Measurements from ENCODE around the gene SNAP29.
"Not testable (repeated sequence)": the region's sequence is repeated elsewhere in the genome, so short reads cannot be mapped to it uniquely, and the experiment has no call there.

The SNAP29 gene

DNA sequence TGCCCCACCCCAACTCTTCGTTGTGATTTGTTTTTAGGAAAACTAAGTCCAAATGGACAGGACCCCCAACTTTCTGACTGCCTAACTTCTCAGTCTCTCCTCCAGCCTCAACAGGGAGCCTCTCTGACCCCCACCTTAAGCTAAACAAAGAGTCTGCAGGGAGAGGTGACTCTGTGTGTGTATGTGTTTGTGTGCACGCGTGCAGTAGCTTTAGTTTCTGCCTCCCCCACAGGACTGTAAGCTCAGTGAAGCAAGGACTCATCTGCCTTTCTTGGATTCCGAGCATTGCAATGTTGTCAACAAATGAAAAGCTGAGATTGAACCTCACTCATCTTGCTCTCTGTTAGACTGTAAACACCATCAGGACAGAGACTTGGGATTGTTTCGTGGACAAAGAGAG lies 7.9 kb downstream of the SNAP29 start:
- DNase-seq (ENCODE audit: low spot score), result no peak

DNA sequence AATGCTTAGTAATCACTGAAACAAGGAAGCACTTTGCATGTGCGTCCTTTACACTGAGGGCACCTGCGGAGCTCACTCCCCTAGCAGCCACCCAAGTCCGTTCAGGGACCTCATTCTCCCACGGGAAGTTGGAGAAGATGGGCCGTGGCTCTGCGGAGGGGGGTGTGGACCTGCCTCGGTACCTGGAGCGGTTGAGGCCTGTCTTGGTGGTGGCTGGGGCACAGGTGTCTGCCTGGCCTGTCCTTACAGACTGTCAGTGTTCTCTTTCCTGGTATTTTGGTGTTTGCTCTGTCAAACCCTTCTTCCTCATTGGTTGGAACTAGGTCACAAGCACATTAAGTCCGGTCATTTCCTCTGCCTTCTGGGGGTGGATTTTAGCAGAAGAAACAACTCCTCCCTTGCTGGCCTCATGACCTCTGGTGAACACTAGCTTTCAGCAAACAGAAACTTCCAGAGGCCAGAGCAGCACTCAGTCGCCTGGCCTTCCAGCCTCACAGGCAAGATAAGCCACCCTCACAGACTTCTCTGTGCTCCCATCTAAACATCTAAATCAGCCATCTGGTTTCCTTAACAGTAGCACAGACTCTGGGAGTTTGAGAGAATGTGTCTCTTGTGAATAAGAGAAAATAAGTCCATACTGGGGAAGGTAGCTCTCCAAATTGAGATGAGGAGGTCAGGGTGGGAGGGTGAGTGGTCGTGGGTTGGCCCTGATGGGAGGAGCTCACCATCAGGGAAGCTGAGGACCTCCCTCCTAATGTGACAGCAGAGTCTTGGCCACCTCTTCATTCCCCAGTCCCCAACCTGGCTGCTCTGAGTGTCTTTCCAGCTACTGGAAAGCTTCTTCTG lies 8.6 kb downstream of the SNAP29 start:
- no peak for DNase-seq (ENCODE audit: low spot score)

- no peak for DNase-seq (ENCODE audit: low spot score)
Measured at GRCh38 chr22:20868025-20868962, 9.5 kb downstream of the SNAP29 start.

GRCh38 chr22:20869234-20869633 lies 10.4 kb downstream of the SNAP29 start:
- no peak for DNase-seq (ENCODE audit: low spot score)

GRCh38 chr22:20873214-20873613 lies 14.4 kb downstream of the SNAP29 start:
- no peak for DNase-seq (ENCODE audit: low spot score)

GRCh38 chr22:20875296-20875695 lies 16.5 kb downstream of the SNAP29 start:
- DNase-seq (ENCODE audit: low spot score), result no peak

- DNase-seq (ENCODE audit: low spot score), result no peak
Measured at GRCh38 chr22:20877715-20878114, 18.9 kb downstream of the SNAP29 start.

- DNase-seq (ENCODE audit: low spot score), result no peak
Measured at GRCh38 chr22:20881231-20881630, 22.4 kb downstream of the SNAP29 start.

DNA sequence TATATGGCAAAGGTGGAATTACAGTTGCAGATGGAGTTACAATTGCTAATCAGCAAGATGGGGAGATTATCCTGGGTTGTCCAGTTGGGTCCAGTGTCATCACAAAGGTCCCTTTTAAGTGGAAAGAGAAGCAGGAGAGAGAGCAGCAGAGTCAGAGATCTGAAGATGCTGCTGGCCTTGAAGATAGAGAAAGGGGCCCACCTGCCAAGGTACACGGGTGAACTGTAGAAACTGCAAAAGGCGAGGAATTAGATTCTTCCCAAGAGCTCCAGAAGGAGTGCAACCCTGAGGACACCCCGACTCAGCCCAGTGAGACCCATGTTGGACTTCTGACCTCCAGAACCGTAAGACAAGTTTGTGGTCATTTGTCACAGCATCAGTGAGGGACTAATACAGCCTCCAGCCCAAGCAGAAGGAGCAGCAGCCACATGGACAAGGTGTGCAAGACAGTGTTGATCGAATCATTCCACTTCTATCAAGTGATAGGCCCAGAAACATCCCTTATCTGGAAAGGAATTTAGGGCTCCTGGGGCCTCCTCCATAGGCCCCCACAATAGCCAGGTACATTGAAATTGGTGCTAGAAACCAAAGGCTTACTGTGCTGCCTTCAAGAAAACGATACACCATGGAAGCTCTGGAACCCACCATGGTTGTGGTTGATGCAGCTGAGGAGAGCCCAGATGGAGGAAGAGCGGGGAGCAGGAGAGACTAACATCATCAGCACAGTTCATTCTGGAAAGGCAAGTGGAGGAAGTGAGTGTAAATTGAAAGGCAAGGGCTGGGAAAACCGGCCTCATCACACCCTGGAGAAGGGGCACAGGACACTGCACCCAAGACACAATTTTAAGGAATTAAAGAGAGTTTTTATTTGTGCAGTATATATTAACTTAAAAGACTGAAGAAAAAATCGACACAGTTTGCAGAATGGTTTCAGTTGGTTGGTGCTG lies 23.3 kb downstream of the SNAP29 start:
- no peak for DNase-seq (ENCODE audit: low spot score)

DNA sequence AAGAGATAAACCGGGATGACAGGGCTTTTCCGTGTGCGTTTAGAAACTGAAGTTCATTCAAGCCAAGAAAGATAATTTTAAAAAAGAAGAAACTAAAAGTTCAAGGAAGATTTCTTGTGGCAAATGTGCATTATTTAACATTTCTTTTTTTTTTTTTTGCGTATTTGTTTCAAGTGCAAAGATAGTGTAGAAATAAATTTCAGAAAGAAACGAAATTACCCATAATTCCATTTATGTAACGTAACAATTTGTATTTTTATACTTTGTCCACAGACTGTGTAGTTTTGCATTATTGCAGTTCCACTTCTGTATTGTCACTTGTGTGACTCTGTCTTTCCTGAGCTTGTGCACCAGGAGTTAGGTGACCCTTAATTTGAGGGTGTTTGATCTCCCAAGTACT lies 24.0 kb downstream of the SNAP29 start:
- DNase-seq (ENCODE audit: low spot score), result no peak

DNA sequence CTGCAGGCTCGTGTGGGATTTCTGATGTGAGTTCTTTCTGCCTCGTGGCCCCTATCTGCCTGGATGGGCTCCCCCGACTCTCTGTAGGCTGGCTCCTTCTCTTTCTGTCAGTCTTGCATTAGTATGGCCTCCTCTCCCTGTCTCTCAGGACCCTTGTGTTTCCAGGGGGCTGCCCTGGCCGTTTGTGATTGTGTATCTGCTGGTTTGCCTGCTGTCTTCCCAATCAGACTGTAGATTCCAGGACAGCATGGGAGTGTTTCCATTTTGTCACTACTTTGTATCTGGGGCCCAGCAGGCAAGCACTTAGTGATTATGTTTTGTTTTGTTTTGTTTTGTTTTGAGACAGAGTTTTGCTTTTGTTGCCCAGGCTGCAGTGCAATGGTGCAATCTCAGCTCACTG lies 25.6 kb downstream of the SNAP29 start:
- no peak for DNase-seq (ENCODE audit: low spot score)

DNA sequence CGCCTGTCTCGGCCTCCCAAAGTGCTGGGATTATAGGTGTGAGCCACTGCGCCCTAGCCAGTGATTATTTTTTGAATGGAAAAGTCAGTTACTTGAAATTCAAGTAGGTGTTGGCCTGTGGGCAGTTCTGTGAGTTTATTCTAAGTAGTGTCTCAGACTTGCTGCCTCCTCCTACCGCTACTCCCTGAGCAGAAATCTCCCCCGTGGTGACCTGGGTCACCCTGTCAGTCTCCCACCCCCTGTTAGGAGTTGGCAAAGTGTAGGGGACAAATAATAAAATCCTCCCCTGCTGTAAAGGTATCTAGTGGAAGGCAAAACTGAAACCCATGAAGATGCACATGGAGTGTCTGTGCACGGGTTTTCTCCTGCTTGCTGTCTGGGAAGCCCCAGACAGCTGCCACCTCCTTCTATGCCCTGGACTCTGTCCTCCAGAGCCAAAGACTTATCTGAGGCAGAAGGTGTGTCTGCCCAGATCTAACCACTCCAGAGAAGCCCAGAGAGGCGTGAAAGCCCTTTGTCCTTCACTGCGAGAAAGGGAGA lies 26.3 kb downstream of the SNAP29 start:
- DNase-seq (ENCODE audit: low spot score), result no peak

GRCh38 chr22:20885557-20886323 lies 26.9 kb downstream of the SNAP29 start:
- DNase-seq (ENCODE audit: low spot score), result peak; percentile 88

DNA sequence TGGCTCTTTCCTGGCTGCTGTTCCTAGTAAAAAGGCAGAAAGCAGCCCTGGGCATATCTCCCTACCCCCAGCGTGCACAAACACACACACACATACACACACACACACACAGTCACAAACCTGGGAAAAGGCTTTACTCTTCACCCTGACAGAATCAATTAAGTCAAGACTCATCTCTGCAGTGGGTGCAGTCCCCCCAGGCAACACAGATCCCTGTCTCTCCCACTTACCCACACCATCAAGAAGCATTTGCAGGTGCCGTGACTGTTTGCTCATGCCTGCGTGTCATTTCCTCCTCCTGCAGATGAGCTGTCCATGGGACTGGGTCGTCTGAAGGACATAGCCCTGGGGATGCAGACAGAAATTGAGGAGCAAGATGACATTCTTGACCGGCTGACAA lies 28.6 kb downstream of the SNAP29 start:
- DNase-seq (ENCODE audit: low spot score), result no peak

DNA sequence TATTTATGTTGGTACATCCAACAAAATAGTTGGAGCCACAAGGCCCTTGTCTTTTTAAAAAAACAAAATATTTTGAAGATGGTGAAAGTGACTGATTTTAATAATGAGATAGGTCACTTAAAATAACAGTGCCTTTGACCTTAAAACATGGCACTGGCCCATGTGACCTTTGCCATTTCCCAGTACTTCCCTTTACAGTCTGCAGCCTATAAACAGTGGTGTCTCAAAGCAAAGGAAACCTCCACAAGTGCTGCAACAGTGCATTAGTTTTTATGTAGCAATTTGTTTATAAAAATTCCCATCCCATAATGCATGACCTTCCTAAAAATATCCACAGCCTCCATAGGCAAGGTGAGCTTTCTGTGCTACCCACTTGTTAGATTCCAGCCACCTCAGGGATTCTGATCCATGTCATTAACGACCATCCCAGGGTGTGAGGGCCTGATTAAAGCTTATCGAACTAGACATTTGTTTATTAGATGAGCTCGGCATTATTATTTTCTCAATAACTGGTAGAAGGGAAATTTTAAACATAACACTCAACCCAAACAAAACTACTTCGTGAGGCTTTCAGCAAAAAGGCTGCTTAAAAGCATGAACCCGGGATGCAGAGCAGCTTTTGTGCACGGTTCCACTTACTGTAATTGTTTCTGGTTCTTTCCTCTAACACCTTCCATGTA lies 30.4 kb downstream of the SNAP29 start:
- no peak for DNase-seq (ENCODE audit: low spot score)

GRCh38 chr22:20889904-20890540 lies 31.2 kb downstream of the SNAP29 start:
- DNase-seq (ENCODE audit: low spot score), result no peak

GRCh38 chr22:20890975-20891374 lies 32.2 kb downstream of the SNAP29 start:
- DNase-seq (ENCODE audit: low spot score), result no peak

GRCh38 chr22:20897737-20898136 lies 38.9 kb downstream of the SNAP29 start:
- not testable (repeated sequence) for DNase-seq (ENCODE audit: low spot score)

DNA sequence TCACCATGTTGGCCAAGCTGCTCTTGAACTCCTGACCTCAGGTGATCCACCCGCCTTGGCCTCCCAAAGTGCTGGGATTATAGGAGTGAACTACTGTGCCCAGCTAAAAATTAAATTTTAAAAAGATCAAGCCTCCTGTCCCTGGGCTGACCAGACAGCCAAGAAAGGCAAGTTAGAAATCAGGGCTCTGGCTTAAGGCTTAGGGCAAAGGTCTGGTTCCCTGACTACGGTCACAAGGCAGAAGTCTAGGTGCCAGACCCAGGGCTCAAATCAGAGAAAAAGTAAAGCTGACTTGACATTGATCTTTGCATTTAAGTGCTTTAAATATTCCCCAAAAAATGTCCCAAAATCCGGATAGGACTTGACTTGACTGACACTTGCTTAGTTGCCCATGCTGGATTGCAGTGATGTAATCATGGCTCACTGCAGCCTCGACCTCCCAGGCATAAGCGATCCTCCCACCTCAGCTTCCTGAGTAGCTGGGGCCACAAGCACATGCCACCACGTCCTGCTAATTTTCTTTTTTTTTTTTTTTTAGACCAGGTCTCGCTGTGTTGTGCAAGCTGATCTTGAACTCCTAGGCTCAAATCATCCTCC lies 41.1 kb downstream of the SNAP29 start:
- no peak for DNase-seq (ENCODE audit: low spot score)

All from ecto neural progenitor cell (in vitro differentiated cells).